GM12875 (cell line): ENCODE data around the gene LZTFL1.

Experiments
- H3K4me3 ChIP-seq: one replicate; pipeline ENCODE4 v1.5.1; 2011; ENCODE audit warnings: low read depth, low read length, control low read depth
- CTCF ChIP-seq: IDR thresholded peaks from 2 replicates; pipeline ENCODE4 v1.5.1; 2011; ENCODE audit warnings: low read depth, mild to moderate bottlenecking, control low read depth, inconsistent platforms, low read length, moderate library complexity, borderline replicate concordance; ENCODE audit not compliant: insufficient read depth

The LZTFL1 gene

DNA sequence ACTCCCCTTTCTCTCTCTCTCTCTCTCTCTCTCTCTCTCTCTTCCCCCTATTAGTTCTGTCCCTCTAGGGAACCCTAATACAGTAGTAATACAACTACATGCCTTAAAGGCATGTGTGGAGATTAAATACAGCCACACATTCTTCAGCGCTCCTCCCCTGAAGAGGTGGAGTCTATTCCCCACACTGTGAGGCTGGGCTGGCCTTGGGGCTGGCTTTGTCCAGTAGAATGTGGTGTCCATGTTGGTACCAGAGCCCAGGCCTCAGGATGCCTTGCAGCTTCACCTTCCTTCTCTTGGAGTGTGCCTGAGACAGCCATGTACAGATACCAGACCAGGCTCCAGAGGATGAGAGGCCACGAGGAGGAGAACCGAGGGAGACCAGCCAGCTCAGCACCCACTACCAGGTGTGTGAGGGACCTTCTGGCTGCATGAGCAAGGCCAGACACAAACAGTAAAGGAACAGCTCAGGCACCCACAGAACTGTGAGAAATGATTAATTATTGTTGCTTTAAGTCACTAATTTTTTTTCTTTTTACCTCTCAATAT lies 56.2 kb downstream of the LZTFL1 start:
- TF ChIP-seq CTCF: no peak
- H3K4me3 ChIP-seq: no peak overlapping the region

DNA sequence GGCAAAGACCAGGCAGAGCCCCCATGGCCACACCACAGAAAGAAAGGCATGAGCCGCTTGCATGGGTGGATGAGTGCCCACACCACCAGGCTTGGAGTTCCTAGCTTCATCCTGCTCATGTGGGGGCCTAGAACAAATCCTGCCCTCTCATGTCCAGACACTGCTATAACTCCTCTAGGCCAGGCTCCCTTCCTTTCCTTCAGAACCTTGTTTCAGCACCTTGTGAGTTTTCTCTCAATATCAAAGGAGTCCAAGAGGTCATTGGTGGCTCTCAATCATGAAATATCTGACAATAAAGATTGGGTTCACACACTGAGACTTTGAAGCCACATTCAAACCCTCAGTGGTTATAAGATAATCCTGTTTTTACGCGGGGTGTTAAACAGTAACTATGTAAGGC lies 58.3 kb downstream of the LZTFL1 start:
- no peak overlapping the region for H3K4me3 ChIP-seq
- no peak for TF ChIP-seq CTCF

DNA sequence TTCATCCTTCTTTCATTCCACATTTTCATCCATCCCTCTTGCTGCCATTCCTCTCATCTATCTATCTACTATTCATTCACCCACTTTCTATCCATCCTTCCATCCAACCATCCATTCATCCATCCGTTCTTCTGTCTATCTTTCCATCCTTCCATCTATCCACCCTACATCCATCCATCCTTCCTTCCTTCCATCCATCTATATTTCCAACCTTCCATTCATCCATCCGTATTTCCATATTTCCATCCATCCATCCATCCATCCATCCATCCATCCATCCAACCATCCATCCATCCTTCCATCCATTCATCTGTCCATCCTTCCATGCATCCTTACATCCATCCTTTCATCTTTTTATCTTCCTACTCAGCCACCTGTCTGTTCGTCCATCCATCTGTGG lies 59.5 kb downstream of the LZTFL1 start:
- no peak for TF ChIP-seq CTCF

GRCh38 chr3:45781841-45782240 lies 60.1 kb downstream of the LZTFL1 start:
- no peak overlapping the region for H3K4me3 ChIP-seq
- no peak for TF ChIP-seq CTCF

More for the DNA sequence above, 59.5 kb downstream of the LZTFL1 start:
- no peak overlapping the region for H3K4me3 ChIP-seq

DNA sequence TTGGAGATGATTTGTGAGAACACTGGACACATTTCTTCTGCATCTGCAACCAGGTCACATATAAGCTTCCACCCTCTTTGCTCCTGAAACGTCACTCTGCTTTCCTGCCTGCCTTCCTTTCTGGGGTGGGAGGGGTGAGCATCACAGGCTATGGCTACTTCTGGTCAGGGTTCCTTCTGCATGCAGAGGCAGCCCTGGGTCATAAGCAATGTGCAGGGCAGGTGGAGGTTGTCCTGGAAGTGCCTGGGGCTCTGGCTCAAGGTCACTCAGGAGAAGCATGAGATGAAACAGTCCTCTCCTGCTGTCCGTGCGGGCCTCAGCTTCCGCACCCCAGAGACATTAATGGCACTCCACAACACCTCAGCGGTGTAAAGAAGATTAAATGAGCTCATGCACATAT lies 60.6 kb downstream of the LZTFL1 start:
- no peak for TF ChIP-seq CTCF
- H3K4me3 ChIP-seq: no peak overlapping the region

GRCh38 chr3:45779746-45780735 lies 61.9 kb downstream of the LZTFL1 start:
- H3K4me3 ChIP-seq: no peak overlapping the region
- no peak for TF ChIP-seq CTCF
